GM13977 (cell line): ENCODE data around the gene RIIAD1.

ENCODE experiments used
- DNase-seq: peaks from one replicate; pipeline ENCODE4 v3.0.0; 2012; ENCODE audit warnings: low spot score
- CTCF ChIP-seq: IDR thresholded peaks from 2 replicates; pipeline ENCODE4 v1.5.1; 2012; ENCODE audit warnings: mild to moderate bottlenecking, control low read depth; ENCODE audit not compliant: insufficient read depth; ENCODE audit errors: extremely low read depth, missing control alignments
- in situ Hi-C: fragments of 300-500 bp; cut with MboI; formaldehyde crosslinking; loops from one replicate; pipeline ENCODE4 v1.12.0; 2022; ENCODE audit warnings: low sequenced_read_pairs, low pct_unique_long_range_greater_than_20kb, mixed read lengths, inconsistent platforms; ENCODE audit not compliant: unreplicated experiment

The RIIAD1 gene

GRCh38 chr1:151773702-151774101 is 52.4 kb downstream of the RIIAD1 start:
- no peak for TF ChIP-seq CTCF
- in situ Hi-C loops, result no loop called here
- DNase-seq, result no peak

- in situ Hi-C loops, result no loop called here
- TF ChIP-seq CTCF, result no peak
- no peak for DNase-seq
Measured at GRCh38 chr1:151774256-151774922, 53.1 kb downstream of the RIIAD1 start.

- in situ Hi-C loops, result no loop called here
Measured at GRCh38 chr1:151775894-151776664, 54.8 kb downstream of the RIIAD1 start.

GRCh38 chr1:151776665-151777062 is 55.3 kb downstream of the RIIAD1 start:
- in situ Hi-C loops, result no loop called here
- no peak for TF ChIP-seq CTCF
- DNase-seq, result no peak

More at GRCh38 chr1:151775894-151776664, 54.8 kb downstream of the RIIAD1 start:
- no peak for DNase-seq
- TF ChIP-seq CTCF, result no peak

- no peak for DNase-seq
- TF ChIP-seq CTCF, result no peak
- in situ Hi-C loops, result no loop called here
Measured at GRCh38 chr1:151777317-151777716, 56.0 kb downstream of the RIIAD1 start.
